ENCODE results near the gene ZNF516. TPM values are rescaled to one million over a fixed set of nuclear protein-coding genes. Genes with fewer than 3 reads are reported as not detected.

The ZNF516 gene
- total RNA-seq, 1 donor from 2014 or later, result 19.4 TPM

DNA sequence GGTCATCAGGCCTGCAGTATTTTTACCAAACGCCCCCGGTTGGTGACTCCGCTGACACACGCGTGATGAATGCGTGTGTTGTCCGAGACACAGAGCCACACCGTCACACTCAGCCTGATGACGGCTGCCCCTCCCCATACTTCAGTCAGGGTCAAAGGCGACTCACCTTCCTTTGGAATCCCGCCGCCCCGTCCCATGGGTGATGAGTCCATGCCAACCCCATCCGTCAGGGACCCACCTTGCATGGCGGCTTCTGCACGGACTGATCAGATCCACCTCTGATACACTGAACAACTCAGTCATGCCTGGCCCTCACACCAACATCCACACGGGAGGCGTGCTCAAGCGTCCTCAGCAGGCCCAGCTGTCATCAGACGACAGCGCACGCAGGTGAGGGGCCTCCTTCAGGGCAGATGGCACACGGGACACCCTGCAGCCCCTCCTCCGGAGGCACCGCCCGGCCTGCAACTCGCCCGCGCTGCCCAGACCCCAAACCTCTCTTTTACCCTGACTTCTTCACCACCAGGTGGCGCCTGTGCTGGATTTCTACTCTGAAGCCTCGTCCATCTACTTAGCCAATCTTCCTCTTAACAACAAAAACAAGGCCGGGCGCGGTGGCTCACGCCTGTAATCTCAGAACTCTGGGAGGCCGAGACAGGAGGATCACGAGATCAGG, 89.2 kb downstream of the ZNF516 start:
- POLR2A ChIA-PET, result no interaction called here
- Mint-ChIP-seq H3K4me3 (no peak overlapping the region), H3K9me3 (no peaks in the 10 kb centered on the region), H3K36me3 (ENCODE audit: low read depth) (peaks cover 20% of the 10 kb centered on the region), H3K27me3 (no peaks in the 10 kb centered on the region), H3K27ac (no peak overlapping the region), H3K4me1 (no peaks in the 10 kb centered on the region)
- TF ChIP-seq, protein P1, sequence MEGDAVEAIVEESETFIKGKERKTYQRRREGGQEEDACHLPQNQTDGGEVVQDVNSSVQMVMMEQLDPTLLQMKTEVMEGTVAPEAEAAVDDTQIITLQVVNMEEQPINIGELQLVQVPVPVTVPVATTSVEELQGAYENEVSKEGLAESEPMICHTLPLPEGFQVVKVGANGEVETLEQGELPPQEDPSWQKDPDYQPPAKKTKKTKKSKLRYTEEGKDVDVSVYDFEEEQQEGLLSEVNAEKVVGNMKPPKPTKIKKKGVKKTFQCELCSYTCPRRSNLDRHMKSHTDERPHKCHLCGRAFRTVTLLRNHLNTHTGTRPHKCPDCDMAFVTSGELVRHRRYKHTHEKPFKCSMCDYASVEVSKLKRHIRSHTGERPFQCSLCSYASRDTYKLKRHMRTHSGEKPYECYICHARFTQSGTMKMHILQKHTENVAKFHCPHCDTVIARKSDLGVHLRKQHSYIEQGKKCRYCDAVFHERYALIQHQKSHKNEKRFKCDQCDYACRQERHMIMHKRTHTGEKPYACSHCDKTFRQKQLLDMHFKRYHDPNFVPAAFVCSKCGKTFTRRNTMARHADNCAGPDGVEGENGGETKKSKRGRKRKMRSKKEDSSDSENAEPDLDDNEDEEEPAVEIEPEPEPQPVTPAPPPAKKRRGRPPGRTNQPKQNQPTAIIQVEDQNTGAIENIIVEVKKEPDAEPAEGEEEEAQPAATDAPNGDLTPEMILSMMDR (IDR thresholded peaks at IDR 0.05), result no peak
- intact Hi-C loops (cut with micrococcal nuclease), result no loop called here
- ATAC-seq (ENCODE audit: low read depth) (no peak), DNase-seq (no peak)
- CTCF ChIA-PET, result no interaction called here

DNA sequence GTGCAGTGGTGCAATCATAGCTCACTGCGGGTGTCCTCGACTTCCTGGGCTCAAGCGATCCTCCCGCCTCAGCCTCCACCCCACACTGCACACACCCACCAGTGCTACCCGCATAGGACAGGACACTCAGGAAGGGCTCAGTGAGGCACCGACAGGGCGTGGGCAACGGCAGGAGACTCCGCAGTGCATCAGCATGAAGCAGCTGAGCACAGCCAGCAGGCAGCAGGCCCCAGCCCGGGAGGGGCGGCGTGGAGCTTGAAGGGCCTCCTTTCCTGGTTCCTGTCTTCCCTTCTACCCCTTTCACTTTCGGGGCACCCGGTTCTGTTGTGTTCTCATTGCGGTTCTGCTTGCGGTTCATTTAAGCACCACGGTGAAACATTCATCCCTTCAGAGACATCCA, 89.8 kb downstream of the ZNF516 start:
- Mint-ChIP-seq H3K27ac (no peak overlapping the region), H3K4me3 (no peak overlapping the region), H3K9me3 (no peaks in the 10 kb centered on the region), H3K36me3 (ENCODE audit: low read depth) (peaks cover 20% of the 10 kb centered on the region), H3K4me1 (no peaks in the 10 kb centered on the region), H3K27me3 (no peaks in the 10 kb centered on the region)
- no peak for ATAC-seq (ENCODE audit: low read depth)
- intact Hi-C loops (cut with micrococcal nuclease), result no loop called here
- ChIA-PET POLR2A (no interaction called here), CTCF (no interaction called here)
- no peak for DNase-seq
- TF ChIP-seq, protein P1 (IDR thresholded peaks at IDR 0.05), result no peak

DNA sequence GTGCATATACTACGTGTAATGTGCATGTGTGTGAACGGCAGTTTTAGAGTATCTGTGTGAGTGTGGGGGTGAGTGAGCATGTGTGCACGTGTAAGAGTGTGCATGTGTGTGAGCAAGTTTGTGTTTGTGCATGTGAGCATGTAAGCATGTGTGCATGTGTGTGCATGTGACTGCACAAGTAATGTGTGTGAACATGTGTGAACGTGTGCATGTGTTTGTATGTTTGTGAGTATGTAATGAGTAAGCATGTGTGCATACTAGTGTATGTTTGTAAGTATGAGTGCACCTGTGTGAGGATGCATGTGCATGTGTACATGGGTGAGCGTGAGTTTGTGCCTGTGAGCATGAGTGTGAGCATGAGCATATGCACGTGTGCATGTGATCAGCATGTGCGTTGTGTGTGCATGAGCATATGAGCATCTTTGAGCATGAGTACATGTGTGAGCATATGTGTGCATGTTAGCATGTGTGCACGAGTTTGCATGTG, 90.7 kb downstream of the ZNF516 start:
- CTCF ChIA-PET, result no interaction called here
- intact Hi-C loops (cut with micrococcal nuclease), result no loop called here
- Mint-ChIP-seq H3K4me3 (no peak overlapping the region), H3K27me3 (no peaks in the 10 kb centered on the region), H3K4me1 (no peaks in the 10 kb centered on the region), H3K9me3 (no peaks in the 10 kb centered on the region), H3K36me3 (ENCODE audit: low read depth) (peaks cover 15% of the 10 kb centered on the region), H3K27ac (no peak overlapping the region)
- TF ChIP-seq, protein P1 (IDR thresholded peaks at IDR 0.05), result no peak
- no peak for DNase-seq
- POLR2A ChIA-PET, result no interaction called here
- no peak for ATAC-seq (ENCODE audit: low read depth)

DNA sequence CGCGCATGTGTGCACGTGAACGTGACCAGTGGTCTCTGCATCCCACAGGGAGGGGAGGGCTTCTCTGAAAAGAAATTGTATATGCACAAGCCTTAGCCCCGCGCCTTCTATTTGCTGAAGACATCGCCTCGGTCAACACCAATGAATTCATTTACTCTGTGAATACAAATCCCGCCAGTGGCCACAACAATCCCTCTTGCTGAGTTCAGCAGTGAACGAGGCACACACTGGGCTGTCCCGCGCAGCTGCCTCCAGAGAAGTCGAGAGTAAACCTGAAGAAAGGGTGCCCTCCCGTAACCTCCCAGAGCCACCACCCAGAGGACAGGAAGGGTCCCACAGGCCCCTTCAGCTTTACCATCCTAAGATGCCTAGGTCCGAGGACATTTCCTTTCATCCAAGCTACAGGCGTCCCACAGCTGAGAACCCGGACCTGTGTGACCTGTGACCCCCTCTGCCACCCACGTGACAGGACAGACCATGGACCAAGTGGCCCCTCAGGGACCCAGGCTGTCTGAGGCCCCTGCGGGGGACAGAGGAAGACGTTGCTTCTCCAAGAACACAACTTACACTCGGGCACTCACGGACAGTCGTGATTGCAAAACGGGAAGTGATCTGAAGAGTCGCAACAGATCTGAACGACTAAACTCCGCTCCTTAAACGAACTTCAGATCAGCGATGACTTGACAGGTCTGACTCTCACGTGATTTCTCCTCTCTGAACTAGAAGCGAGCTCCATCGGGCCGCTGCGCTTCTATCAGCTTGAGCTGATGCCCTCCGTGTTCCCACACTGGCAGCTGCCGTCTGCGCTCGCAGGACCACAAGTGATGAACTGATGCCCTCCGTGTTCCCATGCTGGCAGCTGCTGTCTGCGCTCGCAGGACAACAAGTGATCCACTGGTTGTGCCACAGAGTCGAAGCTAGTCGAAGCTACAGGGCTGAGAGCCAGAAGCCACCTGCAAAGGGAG, 92.7 kb downstream of the ZNF516 start:
- intact Hi-C loops (cut with micrococcal nuclease), result no loop called here
- DNase-seq, result no peak
- ChIA-PET POLR2A (no interaction called here), CTCF (interaction anchor here (6.0 kb wide), 1 partner anchor 308 kb away, joined by 137 read pairs; no protein-coding TSS in a partner anchor)
- peaks cover 12% of the 10 kb centered on the region for H3K36me3 Mint-ChIP-seq (ENCODE audit: low read depth)
- no peak overlapping the region for H3K4me3 Mint-ChIP-seq
- TF ChIP-seq, protein P1 (IDR thresholded peaks at IDR 0.05), result no peak
- no peaks in the 10 kb centered on the region for H3K27me3 Mint-ChIP-seq
- H3K9me3 Mint-ChIP-seq, result no peaks in the 10 kb centered on the region
- peaks cover 7% of the 10 kb centered on the region for H3K4me1 Mint-ChIP-seq
- no peak overlapping the region for H3K27ac Mint-ChIP-seq
- ATAC-seq (ENCODE audit: low read depth), result no peak

DNA sequence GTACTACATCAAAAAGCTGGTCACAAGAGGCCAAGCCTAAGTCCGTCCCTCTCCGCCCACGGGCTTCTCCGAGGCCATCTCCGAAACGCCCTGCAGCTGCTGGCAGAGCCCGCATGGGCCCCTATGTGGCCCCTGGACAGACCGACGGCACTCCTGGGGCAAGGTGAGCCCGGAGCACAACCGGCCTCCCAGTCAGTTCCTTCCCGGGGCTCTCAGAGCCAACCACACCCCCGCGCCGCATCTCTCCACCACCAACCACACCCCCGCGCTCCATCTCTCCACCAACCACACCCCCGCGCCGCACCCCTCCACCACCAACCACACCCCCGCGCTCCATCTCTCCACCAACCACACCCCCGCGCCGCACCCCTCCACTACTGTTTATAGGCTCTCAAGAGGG, 93.5 kb downstream of the ZNF516 start:
- peaks cover 12% of the 10 kb centered on the region for H3K36me3 Mint-ChIP-seq (ENCODE audit: low read depth)
- H3K9me3 Mint-ChIP-seq, result no peaks in the 10 kb centered on the region
- no peak for ATAC-seq (ENCODE audit: low read depth)
- no peak overlapping the region for H3K27ac Mint-ChIP-seq
- ChIA-PET POLR2A (interaction anchor here (0.7 kb wide), 1 partner anchor 652 kb away, joined by 4 read pairs; no protein-coding TSS in a partner anchor), CTCF (interaction anchor here (0.7 to 6.0 kb wide), 3 partner anchors 8 to 309 kb away, joined by 4 to 137 read pairs (median 55); no protein-coding TSS in a partner anchor)
- no peak for DNase-seq
- TF ChIP-seq, protein P1 (IDR thresholded peaks at IDR 0.05), result no peak
- intact Hi-C loops (cut with micrococcal nuclease), result no loop called here
- H3K4me1 Mint-ChIP-seq, result peaks cover 7% of the 10 kb centered on the region
- H3K27me3 Mint-ChIP-seq, result no peaks in the 10 kb centered on the region
- no peak overlapping the region for H3K4me3 Mint-ChIP-seq

All from activated B cell treated with CpG ODN at 0.5 μM for 24 hours (primary cell).